Measurements from ENCODE around the gene SLC16A9.

SLC16A9 gene

GRCh38 chr10:59627366-59628018, 82.2 kb downstream of the SLC16A9 start:
- no peak for DNase-seq

DNA sequence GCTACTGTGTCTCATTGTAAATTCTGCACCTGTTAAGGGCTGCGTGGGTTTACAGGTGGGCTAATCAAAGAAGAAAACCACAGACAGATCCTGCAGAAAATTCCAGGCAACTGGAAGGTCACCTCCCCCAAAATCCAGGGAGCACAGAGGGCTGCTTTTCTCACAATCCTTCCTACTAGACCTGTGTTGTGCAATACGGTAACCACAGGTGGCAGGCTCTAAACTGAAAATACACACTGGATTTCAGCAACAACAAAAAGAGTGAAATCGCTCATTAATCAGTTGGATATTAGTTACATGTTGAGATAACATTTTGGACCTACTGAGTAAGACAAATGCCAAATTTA, 83.2 kb downstream of the SLC16A9 start:
- DNase-seq = no peak

DNA sequence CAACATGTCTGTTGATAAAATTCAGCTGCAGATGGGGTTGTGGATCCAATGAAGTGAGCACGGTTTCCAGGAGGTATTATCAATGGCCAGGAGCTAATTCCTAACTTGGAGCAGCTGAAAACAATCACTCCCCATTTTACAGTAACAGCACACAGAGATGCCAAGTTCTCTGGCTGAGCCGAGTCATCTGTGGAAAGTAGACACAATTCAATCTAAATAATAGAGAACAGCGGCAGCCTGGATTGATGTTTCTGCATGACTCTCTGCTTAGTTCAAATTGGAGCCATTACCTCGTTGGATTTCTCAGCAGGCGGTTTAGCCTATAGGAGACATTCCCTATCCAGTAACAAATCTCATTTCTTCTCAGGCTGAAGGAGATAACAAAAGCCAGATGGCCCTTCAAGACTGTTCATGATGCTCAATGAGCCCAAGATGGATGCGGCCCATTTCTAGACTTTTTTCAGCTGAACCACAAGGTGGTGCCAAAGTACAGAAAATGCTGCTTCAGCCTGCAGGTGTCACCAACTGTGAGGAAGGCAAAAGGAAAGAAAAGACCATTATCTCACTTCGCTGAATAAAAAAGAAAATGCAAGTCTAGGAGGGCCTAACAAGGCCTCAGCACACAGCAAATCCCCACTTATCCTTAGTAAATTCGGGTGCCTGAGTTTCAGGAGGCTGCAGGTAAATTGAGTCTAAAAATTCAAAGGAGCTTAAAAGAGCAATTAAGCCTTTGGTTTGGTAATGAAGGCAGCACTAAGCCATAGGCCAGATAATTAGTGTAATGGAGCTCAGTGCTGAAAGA, 83.7 kb downstream of the SLC16A9 start:
- peak; percentile 89 for DNase-seq

DNA sequence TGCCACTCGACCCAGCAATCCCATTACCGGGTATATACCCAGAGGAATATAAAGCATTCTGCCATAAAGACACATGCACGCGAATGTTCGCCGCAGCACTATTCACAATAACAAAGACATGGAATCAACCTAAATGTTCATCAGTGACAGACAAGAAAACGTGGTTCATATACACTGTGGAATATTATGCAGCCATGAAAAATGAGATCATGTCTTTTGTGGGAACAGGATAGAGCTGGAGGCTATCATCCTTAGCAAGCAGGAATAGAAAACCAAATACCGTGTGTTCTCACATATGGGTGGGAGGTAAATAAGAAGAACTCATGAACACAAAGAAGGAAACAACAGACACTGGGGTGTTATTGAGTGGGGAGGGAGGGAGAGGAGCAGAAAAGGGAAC, 84.7 kb downstream of the SLC16A9 start:
- DNase-seq = no peak

- DNase-seq = no peak
These were observed 85.5 kb downstream of the SLC16A9 start for GRCh38 chr10:59624136-59624535.

- DNase-seq = no peak
These were observed 86.2 kb downstream of the SLC16A9 start for GRCh38 chr10:59623133-59624121.

GRCh38 chr10:59622320-59623132, 87.1 kb downstream of the SLC16A9 start:
- peak; percentile 47 for DNase-seq

DNA sequence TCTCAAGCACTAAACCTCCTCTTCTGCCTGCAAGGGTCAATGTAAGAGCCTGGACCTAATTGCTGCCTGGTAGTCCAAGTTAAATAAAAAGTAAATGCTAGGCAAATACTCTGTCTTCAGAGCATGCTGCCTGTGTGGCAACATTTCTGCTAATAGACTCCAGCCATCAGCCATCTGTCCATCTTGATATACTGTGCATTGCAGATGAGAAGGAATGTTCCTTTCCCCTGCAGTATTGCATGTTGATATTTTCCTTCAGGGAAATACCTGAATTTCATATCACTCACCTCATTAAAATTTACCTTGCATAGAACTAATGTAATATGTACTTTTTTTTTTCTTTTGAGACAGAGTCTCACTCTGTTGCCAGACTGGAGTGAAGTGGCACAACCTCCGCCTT, 87.9 kb downstream of the SLC16A9 start:
- no peak for DNase-seq

DNA sequence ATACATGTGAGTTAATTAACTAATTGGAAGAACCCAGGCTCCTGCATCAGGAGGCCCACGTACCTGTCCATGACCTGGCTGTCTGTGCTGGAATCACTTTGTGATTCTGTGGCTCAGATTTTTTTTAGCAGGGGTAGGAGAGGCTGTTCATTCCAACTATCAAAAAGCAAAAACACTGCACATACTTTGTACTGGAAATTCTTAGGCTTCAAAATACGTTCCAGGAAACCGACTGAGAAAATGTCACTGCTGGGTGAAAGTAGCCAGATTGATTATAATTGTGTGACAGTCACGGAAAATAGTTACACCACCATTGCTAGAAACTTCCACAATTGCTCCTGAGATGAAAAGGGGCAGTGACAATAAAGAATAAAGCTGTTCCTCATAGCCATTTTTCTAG, 91.0 kb downstream of the SLC16A9 start:
- DNase-seq = no peak

DNA sequence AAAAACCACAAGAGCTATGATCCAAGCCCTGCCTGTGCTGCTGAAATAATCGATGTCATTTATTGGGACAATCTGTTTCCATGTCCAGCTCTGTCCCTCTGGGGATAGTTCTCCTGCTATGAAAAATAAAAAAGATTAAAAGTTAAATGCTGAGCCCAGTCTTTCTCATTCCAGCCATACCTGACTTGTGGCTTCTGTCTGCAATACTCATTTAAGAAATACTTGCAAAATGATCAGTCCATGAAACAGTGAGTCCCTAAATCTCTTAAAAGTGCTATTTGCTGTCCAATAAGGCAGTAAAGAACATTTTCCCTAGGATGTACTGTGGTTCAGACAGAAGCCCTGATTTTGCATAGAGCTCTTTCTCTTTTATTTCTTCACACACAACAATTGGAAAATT, 91.7 kb downstream of the SLC16A9 start:
- no peak for DNase-seq

DNA sequence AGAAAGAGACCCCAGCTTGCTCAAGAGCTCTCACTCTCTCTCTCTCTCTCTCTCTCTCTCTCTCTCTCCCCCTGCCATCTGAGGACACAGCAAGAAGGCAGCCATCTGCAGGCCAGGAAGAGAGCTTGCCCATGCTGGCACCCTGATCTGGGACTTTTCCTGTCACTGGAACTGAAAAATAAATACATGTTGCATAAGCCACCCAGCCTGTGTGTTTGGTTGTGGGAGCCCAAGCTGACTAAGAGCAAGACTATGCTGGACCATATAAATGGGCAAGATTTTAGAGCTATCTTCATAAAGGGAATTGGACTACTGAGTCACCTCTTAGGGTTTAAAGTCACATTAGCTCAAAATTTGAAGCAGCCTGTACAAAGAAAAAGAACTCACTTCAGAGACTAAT, 98.6 kb downstream of the SLC16A9 start:
- DNase-seq = no peak

- DNase-seq = no peak
These were observed 101.7 kb downstream of the SLC16A9 start for GRCh38 chr10:59607970-59608369.

- no peak for DNase-seq
These were observed 103.1 kb downstream of the SLC16A9 start for GRCh38 chr10:59606551-59606961.

DNA sequence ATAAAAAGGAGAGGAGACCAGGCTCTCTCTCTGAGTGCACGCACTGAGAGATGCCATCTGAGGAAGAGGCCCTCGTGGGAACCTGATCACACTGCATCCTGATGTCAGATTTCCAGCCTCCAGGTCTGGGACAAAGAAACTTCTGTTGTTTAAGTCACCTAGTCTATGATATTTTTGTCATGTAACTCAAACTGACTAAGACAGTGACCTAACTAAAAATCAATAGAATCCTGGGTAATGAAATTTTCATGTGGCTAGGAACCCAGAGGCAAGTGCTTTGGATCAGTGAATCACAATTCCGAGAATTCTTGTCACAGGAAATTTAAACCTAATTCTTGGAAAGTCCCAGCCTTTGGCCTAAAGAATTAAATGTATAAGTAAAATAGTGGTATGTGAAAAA, 107.7 kb downstream of the SLC16A9 start:
- DNase-seq = no peak
